Neutrophil (primary cell): Measurements from ENCODE around the gene HOXA4.

Experiments
- H3K27ac ChIP-seq: fragments of 200-600 bp; sonication (generic); 2 replicates; pipeline ENCODE4 v1.5.1; 2016; ENCODE audit warnings: mild to moderate bottlenecking, moderate library complexity
- H3K27me3 ChIP-seq: fragments of 200-600 bp; sonication (generic); 2 replicates; pipeline ENCODE4 v1.6.0; 2016; ENCODE audit warnings: mild to moderate bottlenecking
- H3K36me3 ChIP-seq: fragments of 200-600 bp; sonication (generic); 2 replicates; pipeline ENCODE4 v1.5.1; 2017
- H3K4me1 ChIP-seq, 2 experiments: fragments of 200-600 bp in 1 of 2; sonication (generic) in 1 of 2; 1 replicate in 1 of 2; 2 replicates in 1 of 2; pipeline versions ENCODE4 v1.5.1 to v1.6.1; 2013 to 2016; ENCODE audit warnings: low read depth in 1 of 2, low read length in 1 of 2, mild to moderate bottlenecking in 1 of 2, moderate library complexity in 1 of 2; ENCODE audit not compliant: control insufficient read depth in 1 of 2, insufficient read depth in 1 of 2
- H3K4me3 ChIP-seq, 2 experiments: fragments of 200-600 bp in 1 of 2; sonication (generic) in 1 of 2; 1 replicate in 1 of 2; 2 replicates in 1 of 2; pipeline ENCODE4 v1.5.1; 2013 to 2016; ENCODE audit warnings: low read depth in 1 of 2, low read length in 1 of 2, mild to moderate bottlenecking in 1 of 2, moderate library complexity in 1 of 2
- H3K9me3 ChIP-seq: fragments of 200-600 bp; sonication (generic); 2 replicates; pipeline ENCODE4 v1.5.1; 2016
- CTCF ChIP-seq: fragments of 200-600 bp; sonication (generic); IDR thresholded peaks from 2 replicates; pipeline ENCODE4 v1.5.1; 2016; ENCODE audit warnings: antibody characterized with exemption

Gene HOXA4

GRCh38 chr7:27139334-27140125 is 9.0 kb upstream of the HOXA4 start:
- Histone ChIP-seq H3K27ac (no peak overlapping the region), H3K27me3 (peaks cover 69% of the 10 kb centered on the region), H3K4me3 (no peak overlapping the region), H3K36me3 (no peaks in the 10 kb centered on the region), H3K9me3 (no peaks in the 10 kb centered on the region), H3K4me1 (peaks cover 12 to 15% of the 10 kb centered on the region in 2 experiments)
- TF ChIP-seq CTCF, result no peak

GRCh38 chr7:27138985-27139333 is 8.4 kb upstream of the HOXA4 start:
- no peaks in the 10 kb centered on the region for H3K36me3 ChIP-seq
- H3K9me3 ChIP-seq, result no peaks in the 10 kb centered on the region
- H3K4me1 ChIP-seq, result peaks cover 17 to 21% of the 10 kb centered on the region in 2 experiments
- H3K27me3 ChIP-seq, result peaks cover 63% of the 10 kb centered on the region
- no peak overlapping the region for H3K27ac ChIP-seq
- no peak for TF ChIP-seq CTCF
- no peak overlapping the region for H3K4me3 ChIP-seq

- H3K4me3 ChIP-seq, result no peak overlapping the region
- H3K36me3 ChIP-seq, result no peaks in the 10 kb centered on the region
- peaks cover 59% of the 10 kb centered on the region for H3K27me3 ChIP-seq
- peaks cover 19 to 25% of the 10 kb centered on the region in 2 experiments for H3K4me1 ChIP-seq
- no peaks in the 10 kb centered on the region for H3K9me3 ChIP-seq
- H3K27ac ChIP-seq, result no peak overlapping the region
- TF ChIP-seq CTCF, result no peak
Observed at GRCh38 chr7:27138472-27138871, 7.9 kb upstream of the HOXA4 start.

- H3K9me3 ChIP-seq, result no peaks in the 10 kb centered on the region
- H3K4me3 ChIP-seq, result no peak overlapping the region
- peaks cover 19 to 25% of the 10 kb centered on the region in 2 experiments for H3K4me1 ChIP-seq
- H3K36me3 ChIP-seq, result no peaks in the 10 kb centered on the region
- H3K27me3 ChIP-seq, result peaks cover 59% of the 10 kb centered on the region
- H3K27ac ChIP-seq, result no peak overlapping the region
- TF ChIP-seq CTCF, result no peak
Observed at GRCh38 chr7:27137640-27138315, 7.2 kb upstream of the HOXA4 start.

GRCh38 chr7:27134392-27134791 is 3.8 kb upstream of the HOXA4 start:
- Histone ChIP-seq H3K36me3 (no peaks in the 10 kb centered on the region), H3K27me3 (peaks cover 61% of the 10 kb centered on the region), H3K27ac (no peak overlapping the region)

More at GRCh38 chr7:27134392-27134791, 3.8 kb upstream of the HOXA4 start:
- H3K4me3 ChIP-seq, result no peak overlapping the region
- H3K9me3 ChIP-seq, result no peaks in the 10 kb centered on the region
- H3K4me1 ChIP-seq, result peaks cover 25 to 31% of the 10 kb centered on the region in 2 experiments
- TF ChIP-seq CTCF, result no peak
